Cardiac muscle cell (in vitro differentiated cells and primary cell): ENCODE measurements around the gene CPEB4. TPM values are rescaled to one million over a fixed set of nuclear protein-coding genes. Genes with fewer than 3 reads are reported as not detected.

ENCODE experiments used
- DNase-seq, 2 donors: peaks; one replicate each; pipeline versions ENCODE4 v3.0.0 to v3.0.0-alpha.2; 2010 to 2017; ENCODE audit warnings: low read depth in 1 of 2, low spot score in 1 of 2
- H3K27ac ChIP-seq: fragments of 200-600 bp; sonication (generic); 2 replicates; pipeline ENCODE4 v1.5.1; 2016
- H3K27me3 ChIP-seq: fragments of 200-600 bp; sonication (generic); 2 replicates; pipeline ENCODE4 v1.6.0; 2016; ENCODE audit warnings: control low read depth
- H3K36me3 ChIP-seq: fragments of 200-600 bp; sonication (generic); 2 replicates; pipeline ENCODE4 v1.5.1; 2016; ENCODE audit warnings: control low read depth
- H3K4me1 ChIP-seq: fragments of 200-600 bp; sonication (generic); 2 replicates; pipeline ENCODE4 v1.8.1; 2017; ENCODE audit warnings: low read depth, mild to moderate bottlenecking, mixed run types
- H3K4me3 ChIP-seq: fragments of 200-600 bp; sonication (generic); 2 replicates; pipeline ENCODE4 v1.5.1; 2016; ENCODE audit warnings: mild to moderate bottlenecking
- H3K9me3 ChIP-seq: fragments of 200-600 bp; sonication (generic); 2 replicates; pipeline ENCODE4 v1.5.1; 2017; ENCODE audit warnings: low read depth, mild to moderate bottlenecking, control low read depth
- CTCF ChIP-seq: IDR thresholded peaks from 2 replicates; pipeline ENCODE4 v1.5.1; 2012; ENCODE audit warnings: low read depth, mild to moderate bottlenecking, low read length
- polyA plus RNA-seq: library from polyadenylated mRNA; unstranded; fragments of >200 nt; fragmentation: Nextera tagmentation; extraction: Ambion mirVana; gene quantifications from 2 replicates; pipeline ENCODE4 v1.2.1, GENCODE V29; 2016
- total RNA-seq: library from RNA; depleted of rRNA; stranded (reverse); fragments of >200 nt; gene quantifications from 2 replicates; pipeline ENCODE4 v1.2.3, GENCODE V29; 2016

Gene CPEB4
- total and polyA plus RNA-seq, 2 experiments from 2014 or later = 23.8 to 65.2 TPM

- Histone ChIP-seq H3K36me3 (no peaks in the 10 kb centered on the region), H3K27ac (peak overlapping the region; percentile 52), H3K27me3 (no peaks in the 10 kb centered on the region), H3K4me3 (no peak overlapping the region), H3K4me1 (peaks cover 29% of the 10 kb centered on the region), H3K9me3 (no peaks in the 10 kb centered on the region)
- DNase-seq = no peak
- TF ChIP-seq CTCF = no peak
These were observed 19.7 kb downstream of the CPEB4 start for GRCh38 chr5:173907686-173908371.

- H3K27me3 ChIP-seq = no peaks in the 10 kb centered on the region
- no peak overlapping the region for H3K4me3 ChIP-seq
- H3K4me1 ChIP-seq = peaks cover 30% of the 10 kb centered on the region
- no peak for TF ChIP-seq CTCF
- no peaks in the 10 kb centered on the region for H3K9me3 ChIP-seq
- no peaks in the 10 kb centered on the region for H3K36me3 ChIP-seq
- no peak for DNase-seq
- H3K27ac ChIP-seq = peak overlapping the region; percentile 52
These were observed 21.1 kb downstream of the CPEB4 start for GRCh38 chr5:173909199-173909598.

- no peak for TF ChIP-seq CTCF
- Histone ChIP-seq H3K4me3 (no peak overlapping the region), H3K9me3 (no peaks in the 10 kb centered on the region), H3K4me1 (peaks cover 40% of the 10 kb centered on the region), H3K27me3 (no peaks in the 10 kb centered on the region), H3K27ac (no peak overlapping the region), H3K36me3 (no peaks in the 10 kb centered on the region)
- DNase-seq = no peak
These were observed 22.1 kb downstream of the CPEB4 start for GRCh38 chr5:173910215-173910614.

GRCh38 chr5:173911623-173912022, 23.5 kb downstream of the CPEB4 start:
- Histone ChIP-seq H3K4me3 (no peak overlapping the region), H3K36me3 (no peaks in the 10 kb centered on the region), H3K27me3 (no peaks in the 10 kb centered on the region), H3K9me3 (no peaks in the 10 kb centered on the region), H3K4me1 (peaks cover 53% of the 10 kb centered on the region), H3K27ac (peak overlapping the region; percentile 53)
- no peak for DNase-seq
- no peak for TF ChIP-seq CTCF

GRCh38 chr5:173913686-173914321, 25.7 kb downstream of the CPEB4 start:
- DNase-seq = no peak
- H3K9me3 ChIP-seq = no peaks in the 10 kb centered on the region

More at GRCh38 chr5:173913686-173914321, 25.7 kb downstream of the CPEB4 start:
- Histone ChIP-seq H3K36me3 (no peaks in the 10 kb centered on the region), H3K4me1 (peaks cover 55% of the 10 kb centered on the region), H3K4me3 (no peak overlapping the region), H3K27ac (peak overlapping the region; percentile 93), H3K27me3 (no peaks in the 10 kb centered on the region)
- TF ChIP-seq CTCF = no peak
